ENCODE measurements around the gene TMEM17. TPM values are rescaled to one million over a fixed set of nuclear protein-coding genes. Genes with fewer than 3 reads are reported as not detected.

TMEM17 gene
- polyA plus RNA-seq, 12 donors = 1.4 to 2.6 (median 2.1) TPM; not detected in 2

GRCh38 chr2:62474176-62474575 lies 31.8 kb downstream of the TMEM17 start:
- no peak for DNase-seq

GRCh38 chr2:62473246-62473827 lies 32.7 kb downstream of the TMEM17 start:
- no peak for DNase-seq

GRCh38 chr2:62472312-62472711 lies 33.7 kb downstream of the TMEM17 start:
- DNase-seq = no peak

GRCh38 chr2:62471816-62472215 lies 34.2 kb downstream of the TMEM17 start:
- DNase-seq = peak; percentile 84

- no peak for DNase-seq
Measured at GRCh38 chr2:62471404-62471803, 34.6 kb downstream of the TMEM17 start.

- DNase-seq = no peak
Measured at GRCh38 chr2:62469548-62469947, 36.4 kb downstream of the TMEM17 start.

- no peak for DNase-seq
Measured at GRCh38 chr2:62469114-62469513, 36.9 kb downstream of the TMEM17 start.

- no peak for DNase-seq
Measured at GRCh38 chr2:62467475-62468321, 38.3 kb downstream of the TMEM17 start.

GRCh38 chr2:62467100-62467474 lies 38.9 kb downstream of the TMEM17 start:
- no peak for DNase-seq

- DNase-seq = no peak
Measured at GRCh38 chr2:62466503-62466854, 39.5 kb downstream of the TMEM17 start.

GRCh38 chr2:62465741-62466502 lies 40.1 kb downstream of the TMEM17 start:
- no peak for DNase-seq

GRCh38 chr2:62465039-62465740 lies 40.8 kb downstream of the TMEM17 start:
- no peak for DNase-seq

GRCh38 chr2:62464221-62465007 lies 41.6 kb downstream of the TMEM17 start:
- no peak for DNase-seq

GRCh38 chr2:62462211-62462610 lies 43.8 kb downstream of the TMEM17 start:
- DNase-seq = no peak

GRCh38 chr2:62461707-62462106 lies 44.3 kb downstream of the TMEM17 start:
- DNase-seq = no peak

GRCh38 chr2:62461017-62461553 lies 44.9 kb downstream of the TMEM17 start:
- DNase-seq = no peak

- no peak for DNase-seq
Measured at GRCh38 chr2:62460175-62460574, 45.8 kb downstream of the TMEM17 start.

GRCh38 chr2:62459672-62460071 lies 46.3 kb downstream of the TMEM17 start:
- DNase-seq = no peak

- DNase-seq = no peak
Measured at GRCh38 chr2:62459106-62459505, 46.9 kb downstream of the TMEM17 start.

GRCh38 chr2:62458671-62459081 lies 47.3 kb downstream of the TMEM17 start:
- DNase-seq = no peak

- no peak for DNase-seq
Measured at GRCh38 chr2:62458206-62458641, 47.8 kb downstream of the TMEM17 start.
